CD4-positive, alpha-beta T cell treated with Interleukin-21 for 1 hour (primary cell): Measurements from ENCODE around the gene WDR88.
"Not testable (repeated sequence)": the region's sequence is repeated elsewhere in the genome, so short reads cannot be mapped to it uniquely, and the experiment has no call there.

Source experiments
- DNase-seq: peaks from one replicate; pipeline ENCODE4 v3.0.0-alpha.2; 2020

WDR88 gene

DNA sequence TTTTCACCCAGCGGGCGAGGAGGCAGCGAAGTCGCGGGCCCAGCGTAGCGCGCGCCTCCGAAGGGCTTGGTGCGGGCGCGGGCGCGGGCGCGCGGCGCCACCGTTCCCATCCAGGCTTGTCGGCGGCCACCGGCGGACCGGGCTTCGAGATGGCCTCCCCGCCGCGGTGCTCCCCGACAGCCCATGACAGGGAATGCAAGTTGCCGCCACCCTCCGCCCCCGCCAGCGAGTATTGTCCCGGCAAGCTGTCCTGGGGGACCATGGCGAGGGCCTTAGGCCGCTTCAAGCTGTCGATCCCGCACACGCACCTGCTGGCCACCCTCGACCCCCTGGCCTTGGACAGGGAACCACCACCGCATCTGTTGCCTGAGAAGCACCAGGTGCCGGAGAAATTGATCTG, at the start of gene WDR88:
WDR88 (plus strand) TSS at position 94 of the 400 bp plus-strand sequence; CDS start at position 150, 56 bp downstream.
- DNase-seq = no peak

DNA sequence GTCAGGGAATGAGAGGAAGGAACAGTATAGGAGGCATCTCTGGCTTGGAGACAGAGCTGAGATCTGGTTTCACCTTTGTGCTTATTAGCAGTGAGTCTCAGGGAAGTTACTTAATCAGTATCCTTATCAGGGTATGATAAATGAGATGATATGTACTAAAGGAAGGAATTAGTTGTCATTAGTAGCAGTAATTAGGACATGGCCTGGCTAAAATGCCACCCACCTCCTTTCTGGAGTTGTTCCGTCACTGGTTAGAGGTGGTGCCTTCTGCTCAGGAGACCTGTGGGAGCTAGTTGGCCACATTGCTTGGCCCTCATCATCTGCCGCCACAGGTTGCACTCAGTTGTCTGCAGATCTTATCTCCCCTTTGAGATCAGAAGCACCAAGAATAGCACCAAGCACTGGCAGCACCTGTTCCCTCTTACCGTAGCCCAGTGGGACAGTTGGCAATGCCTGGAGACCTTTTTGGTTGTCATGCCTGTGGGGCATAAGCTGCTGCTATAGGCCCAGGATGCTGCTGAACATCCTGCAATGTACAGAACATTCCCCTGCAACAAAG, 46.3 kb upstream of the WDR88 start:
- DNase-seq = no peak

- no peak for DNase-seq
Measured at GRCh38 chr19:33086955-33087354, 45.0 kb upstream of the WDR88 start.

DNA sequence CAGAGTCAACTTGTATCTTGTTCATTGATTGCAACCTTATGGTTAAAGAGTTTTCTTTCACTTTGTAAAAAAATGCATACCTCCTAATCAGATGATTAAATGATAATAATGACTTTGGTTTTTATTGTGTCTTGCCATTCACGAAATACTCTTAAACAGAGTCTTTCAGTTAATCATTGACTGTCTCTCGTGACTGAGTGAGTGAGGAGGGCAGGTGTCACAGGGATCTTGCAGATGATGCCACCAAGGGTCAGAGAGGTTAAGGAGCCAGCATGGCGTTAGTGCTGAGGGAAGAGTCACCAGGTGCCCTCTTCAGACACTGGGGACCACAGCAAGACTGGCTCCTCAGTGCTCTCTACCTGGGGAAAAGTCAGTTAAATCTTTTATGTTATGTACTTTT, 42.9 kb upstream of the WDR88 start:
- DNase-seq = no peak

DNA sequence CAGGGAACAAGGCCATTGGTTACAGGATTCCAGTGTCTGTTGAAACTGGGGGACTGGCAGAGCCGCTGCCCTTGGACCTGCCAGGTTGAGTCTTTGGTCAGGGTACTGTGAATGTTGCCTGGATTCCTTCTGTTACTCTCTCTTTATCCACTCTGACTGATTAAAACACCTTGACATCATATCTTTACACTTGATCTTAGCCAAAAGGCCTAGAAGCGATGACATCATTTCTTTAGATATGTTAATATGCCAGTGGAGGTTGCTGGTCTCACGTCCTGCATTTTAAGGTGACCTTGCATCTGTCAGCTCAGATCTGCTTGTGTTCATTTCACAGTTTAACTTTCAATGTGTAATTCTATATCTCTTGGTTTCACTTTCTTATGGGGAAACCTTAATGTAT, 41.7 kb upstream of the WDR88 start:
- no peak for DNase-seq

GRCh38 chr19:33093420-33094210, 38.3 kb upstream of the WDR88 start:
- no peak for DNase-seq

DNA sequence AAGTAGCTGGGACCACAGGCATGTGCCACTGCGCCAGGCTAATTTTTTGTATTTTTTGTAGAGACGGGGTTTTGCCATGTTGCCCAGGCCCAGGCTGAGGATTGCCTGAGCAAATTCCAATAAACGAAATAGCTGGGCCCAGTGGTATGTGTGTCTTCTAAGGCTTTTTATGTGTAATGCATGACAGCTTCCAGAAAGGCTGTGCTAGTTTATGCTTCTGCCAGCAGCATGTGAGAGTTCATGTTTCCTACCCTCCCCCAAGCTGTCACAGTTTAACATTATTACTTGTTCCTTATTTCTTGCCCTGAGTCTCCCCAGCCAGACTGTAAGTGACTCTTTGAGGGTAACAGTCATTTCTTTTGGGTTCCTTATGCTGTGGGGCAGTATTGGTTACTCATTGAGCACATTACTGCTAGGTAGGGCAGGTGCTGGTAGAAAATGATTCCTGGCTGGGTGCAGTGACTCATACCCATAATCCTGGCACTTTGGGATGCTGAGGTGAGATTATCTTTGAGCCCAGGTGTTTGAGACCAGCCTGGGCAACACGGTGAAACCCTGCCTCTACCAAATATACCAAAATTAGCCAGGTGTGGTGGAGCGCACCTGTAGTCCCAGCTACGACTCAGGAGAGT, 37.4 kb upstream of the WDR88 start:
- no peak for DNase-seq

DNA sequence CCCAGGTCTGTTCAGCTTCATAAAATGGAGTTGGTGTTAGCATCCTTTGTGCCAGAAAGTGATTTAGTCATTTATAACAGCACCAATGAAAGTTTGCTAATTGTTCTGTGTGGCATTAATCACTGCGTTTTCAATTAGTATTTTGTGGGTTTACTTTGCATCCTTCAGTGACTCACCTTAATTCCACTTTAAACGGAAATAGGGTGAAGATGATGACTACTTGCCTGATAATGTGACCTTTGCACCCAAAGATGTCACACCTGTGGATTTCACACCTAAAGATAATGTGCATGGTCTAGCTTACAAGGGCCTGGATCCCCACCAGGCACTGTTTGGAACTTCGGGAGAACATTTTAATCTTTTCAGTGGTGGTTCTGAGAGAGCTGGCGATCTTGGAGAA, 35.9 kb upstream of the WDR88 start:
- DNase-seq = no peak

- no peak for DNase-seq
Measured at GRCh38 chr19:33098055-33098534, 33.8 kb upstream of the WDR88 start.

- no peak for DNase-seq
Measured at GRCh38 chr19:33100894-33101644, 30.8 kb upstream of the WDR88 start.

DNA sequence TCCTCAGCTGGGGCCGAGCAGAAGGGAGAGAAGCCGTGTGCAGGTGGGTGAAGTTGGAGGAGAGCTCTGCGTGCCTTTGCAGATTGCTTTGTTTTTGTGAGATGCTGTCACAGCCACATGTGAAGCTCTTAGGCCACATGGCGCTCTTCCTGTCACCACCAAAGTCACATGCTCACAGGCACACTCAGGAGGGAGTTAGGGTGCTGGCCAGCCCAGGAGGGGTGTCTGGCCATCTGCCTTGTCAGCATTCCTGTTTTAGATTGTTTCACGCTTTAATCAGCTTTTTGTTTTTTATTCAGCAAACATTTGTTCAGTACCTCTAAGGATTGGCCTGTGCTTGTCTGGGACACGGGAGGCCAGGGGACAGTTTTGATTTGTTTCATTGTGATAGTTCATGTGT, 29.0 kb upstream of the WDR88 start:
- no peak for DNase-seq

DNA sequence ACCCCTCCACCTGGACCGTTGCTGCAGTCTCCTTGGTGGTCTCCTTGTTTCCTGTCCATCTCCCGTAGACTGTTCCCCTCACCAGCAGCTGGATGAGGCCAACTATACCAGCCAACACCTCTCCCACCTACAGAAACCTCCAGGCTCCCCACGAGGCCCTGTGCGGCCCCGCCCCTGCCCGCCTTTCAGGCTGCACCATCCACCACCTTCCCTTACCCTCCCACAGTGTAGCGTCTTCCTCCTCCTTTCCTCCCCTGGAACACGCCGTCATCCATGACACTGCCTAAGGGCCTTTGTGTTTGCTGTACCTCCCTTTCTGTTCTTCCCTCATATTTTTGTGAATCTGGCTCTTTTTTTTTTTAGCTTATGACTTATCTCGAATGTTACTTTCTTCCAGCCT, 23.8 kb upstream of the WDR88 start:
- DNase-seq = no peak

DNA sequence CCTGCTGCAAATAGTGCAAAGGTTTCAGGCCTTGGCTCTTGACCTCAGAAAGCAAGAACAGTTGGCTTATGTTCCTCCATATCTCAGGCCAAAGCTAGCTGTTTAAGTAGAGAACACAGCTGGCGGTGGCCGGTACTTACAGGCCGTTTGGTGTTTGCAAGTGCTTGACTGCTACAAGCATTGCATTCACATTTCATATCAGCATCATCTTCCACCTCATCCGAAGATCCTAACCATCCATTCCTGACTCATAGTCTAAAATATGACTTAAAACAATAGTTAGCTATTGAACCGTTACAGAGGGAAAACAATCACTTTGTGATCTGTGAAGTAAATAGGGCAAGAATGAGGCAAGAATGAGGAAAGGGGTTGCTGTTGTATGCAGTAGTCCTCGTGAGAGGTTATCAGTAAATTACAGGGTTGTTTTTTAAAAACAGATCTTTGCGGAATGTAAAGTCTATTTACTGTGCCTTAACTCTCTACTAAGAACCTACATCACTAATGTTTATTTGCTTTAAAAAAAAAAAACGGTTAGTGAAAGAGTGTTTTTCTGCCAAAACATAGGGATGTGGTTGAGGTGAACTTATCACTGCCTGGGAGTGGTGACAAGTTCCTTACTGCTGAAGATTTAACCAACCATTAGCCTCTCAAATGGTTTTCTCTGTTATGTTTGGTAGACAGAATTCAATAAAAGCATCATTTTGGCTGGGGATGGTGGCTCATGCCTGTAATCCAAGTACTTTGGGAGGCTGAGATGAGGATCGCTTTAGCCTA, 21.6 kb upstream of the WDR88 start:
- DNase-seq = no peak

DNA sequence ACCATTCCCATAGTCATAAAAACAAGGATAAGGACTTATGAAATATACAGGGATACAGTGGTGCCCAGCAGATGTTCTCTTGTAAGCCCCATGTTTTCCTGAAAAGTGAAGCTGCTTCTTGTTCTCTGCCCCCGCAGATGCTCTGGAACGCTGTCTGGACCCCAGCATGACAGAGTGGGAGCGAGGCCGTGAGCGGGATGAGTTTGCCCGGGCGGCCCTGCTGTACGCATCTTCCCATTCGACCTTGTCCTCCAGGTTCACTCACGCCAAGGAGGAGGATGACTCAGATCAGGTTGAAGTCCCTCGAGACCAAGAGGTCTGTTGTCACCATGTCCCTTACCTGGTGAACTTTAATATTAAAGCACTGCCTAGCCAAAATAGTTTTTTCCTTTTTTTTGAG, 20.3 kb upstream of the WDR88 start:
- DNase-seq = no peak

- no peak for DNase-seq
Measured at GRCh38 chr19:33114312-33114711, 17.6 kb upstream of the WDR88 start.

DNA sequence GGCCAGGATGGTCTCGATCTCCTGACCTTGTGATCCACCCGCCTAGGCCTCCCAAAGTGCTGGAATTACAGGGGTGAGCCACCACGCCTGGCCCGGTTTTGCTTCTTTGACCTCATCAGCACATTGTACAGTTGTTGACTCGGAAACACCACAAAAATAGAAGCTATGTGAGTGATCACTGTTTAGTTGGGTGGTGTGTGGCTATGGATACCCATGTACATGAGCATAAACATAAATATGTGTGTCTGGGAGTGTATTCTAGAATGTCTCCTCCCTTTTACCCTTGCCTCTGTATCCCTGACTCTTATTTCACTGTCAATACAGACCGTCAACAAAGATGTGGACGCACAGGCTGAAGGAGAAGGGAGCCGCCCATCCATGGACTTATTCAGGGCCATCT, 14.4 kb upstream of the WDR88 start:
- DNase-seq = no peak

DNA sequence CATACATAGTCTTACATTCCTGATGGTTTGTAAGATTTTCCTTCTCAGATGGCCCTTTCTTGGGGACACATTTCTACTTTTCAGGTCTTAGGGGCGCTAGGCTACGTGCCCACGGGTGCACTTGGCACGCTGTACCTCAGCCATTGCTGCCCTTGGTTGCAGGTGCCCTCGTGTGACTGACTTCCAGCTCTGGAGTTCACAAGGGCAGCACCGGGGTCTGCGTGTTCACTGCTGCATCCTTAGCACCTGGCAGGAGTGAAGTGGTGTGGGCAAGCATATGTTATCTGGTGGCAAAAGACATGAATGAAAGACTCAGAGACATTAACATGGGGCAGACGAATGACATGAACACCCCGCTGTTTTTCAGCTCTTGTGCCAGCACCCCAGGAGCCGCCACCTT, 13.3 kb upstream of the WDR88 start:
- no peak for DNase-seq

- no peak for DNase-seq
Measured at GRCh38 chr19:33124207-33125098, 7.5 kb upstream of the WDR88 start.

- DNase-seq = peak; percentile 68
Measured at GRCh38 chr19:33125929-33126388, 6.0 kb upstream of the WDR88 start.

DNA sequence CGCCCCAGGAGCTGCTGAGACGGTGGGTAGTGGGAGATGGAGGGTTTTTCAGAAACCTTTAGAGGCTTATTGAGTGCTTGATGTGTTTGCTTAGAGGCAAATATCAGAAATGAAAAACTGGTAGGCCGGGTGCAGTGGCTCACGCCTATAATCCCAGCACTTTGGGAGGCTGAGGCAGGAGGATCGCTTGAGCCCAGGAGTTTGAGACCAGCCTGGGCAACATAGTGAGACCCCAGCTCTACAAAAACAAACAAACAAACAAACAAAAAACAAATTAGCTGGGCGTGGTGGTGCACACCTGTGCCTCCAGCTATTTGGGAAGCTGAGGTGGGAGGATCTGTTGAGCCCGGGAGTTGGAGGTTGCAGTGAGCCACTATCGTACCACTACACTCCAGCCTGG, 5.2 kb upstream of the WDR88 start:
- DNase-seq = not testable (repeated sequence)

DNA sequence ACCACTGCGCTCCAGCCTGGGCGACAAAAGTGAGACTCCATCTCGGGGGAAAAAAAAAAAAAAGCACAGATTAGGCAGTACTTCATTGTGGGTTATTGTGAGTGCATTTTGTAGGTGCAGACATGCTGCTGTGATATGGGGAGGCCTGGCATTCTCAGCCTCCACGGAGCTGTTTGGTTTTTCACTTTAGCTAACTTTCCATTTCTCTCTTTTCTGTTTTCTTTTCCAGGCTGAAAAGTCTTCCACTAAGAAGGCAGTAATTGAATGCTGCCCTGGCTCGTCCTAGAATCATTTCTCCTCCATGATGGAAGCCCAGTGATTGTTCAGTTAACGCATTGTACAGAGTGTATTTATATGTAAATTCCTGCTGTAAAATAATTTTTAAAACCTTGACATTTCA, 2.0 kb upstream of the WDR88 start:
- no peak for DNase-seq
